ENCODE data around the gene CREB3L1.

Gene CREB3L1

DNA sequence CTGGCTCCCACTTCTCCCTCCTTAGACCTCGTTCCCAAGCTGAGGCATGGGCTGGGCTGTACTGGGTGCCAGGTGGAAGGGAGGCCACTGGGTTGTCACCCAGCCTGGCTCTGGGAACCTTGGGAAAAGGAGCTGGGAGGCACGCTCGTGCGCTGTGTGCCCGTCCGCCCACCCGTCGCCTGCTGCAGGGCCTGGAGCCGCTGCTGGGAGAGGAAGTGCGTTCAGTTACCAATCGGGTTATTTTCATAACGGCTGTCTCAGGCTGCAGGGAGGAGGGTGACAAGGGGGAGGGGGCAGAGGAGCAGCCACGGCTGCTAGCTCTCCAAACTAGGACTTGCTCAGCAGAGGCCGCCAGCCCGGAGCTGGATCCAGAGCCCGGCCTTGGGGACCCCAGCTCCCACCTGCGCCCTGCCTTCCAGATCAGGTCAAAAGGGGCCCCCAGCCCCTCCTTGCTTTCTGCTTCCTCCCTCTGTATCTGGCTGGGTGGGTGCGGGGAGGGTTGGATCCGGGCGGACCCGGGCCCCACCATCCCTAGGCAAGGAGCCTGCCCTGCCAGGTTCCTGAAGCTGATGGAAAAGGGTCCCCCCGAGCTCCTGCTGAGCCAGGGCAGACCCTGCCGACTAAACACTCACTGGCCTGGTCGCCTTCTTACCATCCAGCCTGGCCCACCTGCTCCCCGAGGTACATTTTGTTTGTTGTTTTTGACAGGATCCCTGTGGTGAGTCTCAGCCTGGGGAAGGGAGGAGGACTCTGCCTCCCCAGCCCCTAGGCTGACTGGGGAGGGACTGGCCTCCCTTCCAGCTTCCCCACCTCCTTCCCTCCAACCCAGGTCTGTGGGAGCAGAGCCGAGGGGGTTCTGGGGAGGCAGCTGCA is 84.1 kb downstream of the CREB3L1 start:
- DNase-seq (ENCODE audit: low read depth, low spot score): no peak
- peak overlapping the region; percentile 37 for H3K4me3 ChIP-seq (ENCODE audit: low read depth, low read length)
- TF ChIP-seq, protein P1, sequence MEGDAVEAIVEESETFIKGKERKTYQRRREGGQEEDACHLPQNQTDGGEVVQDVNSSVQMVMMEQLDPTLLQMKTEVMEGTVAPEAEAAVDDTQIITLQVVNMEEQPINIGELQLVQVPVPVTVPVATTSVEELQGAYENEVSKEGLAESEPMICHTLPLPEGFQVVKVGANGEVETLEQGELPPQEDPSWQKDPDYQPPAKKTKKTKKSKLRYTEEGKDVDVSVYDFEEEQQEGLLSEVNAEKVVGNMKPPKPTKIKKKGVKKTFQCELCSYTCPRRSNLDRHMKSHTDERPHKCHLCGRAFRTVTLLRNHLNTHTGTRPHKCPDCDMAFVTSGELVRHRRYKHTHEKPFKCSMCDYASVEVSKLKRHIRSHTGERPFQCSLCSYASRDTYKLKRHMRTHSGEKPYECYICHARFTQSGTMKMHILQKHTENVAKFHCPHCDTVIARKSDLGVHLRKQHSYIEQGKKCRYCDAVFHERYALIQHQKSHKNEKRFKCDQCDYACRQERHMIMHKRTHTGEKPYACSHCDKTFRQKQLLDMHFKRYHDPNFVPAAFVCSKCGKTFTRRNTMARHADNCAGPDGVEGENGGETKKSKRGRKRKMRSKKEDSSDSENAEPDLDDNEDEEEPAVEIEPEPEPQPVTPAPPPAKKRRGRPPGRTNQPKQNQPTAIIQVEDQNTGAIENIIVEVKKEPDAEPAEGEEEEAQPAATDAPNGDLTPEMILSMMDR (IDR thresholded peaks at IDR 0.05; ENCODE audit: insufficient read depth, low read length, missing control alignments): no peak
- POLR2A ChIA-PET: interaction anchor here (1.3 to 1.7 kb wide), 2 partner anchors 10 to 18 kb away, joined by 3 to 8 read pairs; no protein-coding TSS in a partner anchor
- CTCF ChIA-PET: interaction anchor here (1.0 to 27.5 kb wide), 11 partner anchors 2 to 262 kb away, joined by 3 to 498 read pairs (median 6); partner anchors contain the start of gene DGKZ

DNA sequence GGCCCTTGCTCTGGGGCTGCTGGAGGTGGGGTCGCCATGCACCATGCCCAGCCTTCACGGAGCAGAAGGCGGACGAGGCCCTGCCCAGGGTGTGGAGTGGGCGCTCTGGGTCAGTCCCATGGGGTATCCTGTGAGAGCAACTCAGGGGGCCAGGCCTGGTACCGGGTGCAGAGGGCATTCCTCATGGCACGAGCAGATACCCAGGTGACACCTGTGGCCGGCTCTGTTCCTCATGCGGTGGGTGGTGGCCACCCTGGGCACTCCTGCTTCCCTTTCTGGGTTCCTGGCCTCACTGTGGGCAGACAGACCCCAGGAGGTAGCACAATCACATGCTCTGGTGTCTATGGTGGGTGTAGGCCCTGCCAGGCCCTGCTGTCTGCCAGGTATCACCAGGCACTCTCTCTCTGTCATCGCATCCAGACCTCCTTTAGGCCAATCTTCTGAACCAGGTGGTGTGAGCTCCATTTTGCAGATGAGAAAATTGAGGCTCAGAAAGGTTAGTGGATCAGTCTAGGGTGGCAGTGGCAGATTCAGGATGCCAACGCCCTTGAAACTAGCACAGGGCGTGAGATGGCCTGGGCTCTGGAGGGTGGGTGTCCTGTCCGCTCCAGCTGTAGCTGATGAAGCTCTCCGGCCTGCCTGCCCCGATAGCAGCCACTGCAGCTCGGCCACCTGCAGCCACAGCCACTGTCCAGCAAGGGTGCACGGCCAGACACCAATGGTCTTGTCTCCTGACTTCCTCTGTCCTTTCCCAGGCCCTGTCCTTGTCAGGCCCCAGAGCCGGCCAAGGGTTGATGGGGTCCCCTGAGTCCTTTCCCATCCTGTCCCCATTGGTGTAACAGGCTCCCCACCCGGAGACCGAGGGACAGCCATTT is 84.9 kb downstream of the CREB3L1 start:
- ChIA-PET CTCF (interaction anchor here (1.0 to 27.5 kb wide), 6 partner anchors 1 to 167 kb away, joined by 3 to 498 read pairs (median 10); partner anchors contain the start of gene DGKZ), POLR2A (no interaction called here)
- no peak for DNase-seq (ENCODE audit: low read depth, low spot score)
- TF ChIP-seq, protein P1 (IDR thresholded peaks at IDR 0.05; ENCODE audit: insufficient read depth, low read length, missing control alignments): no peak
- H3K4me3 ChIP-seq (ENCODE audit: low read depth, low read length): peak overlapping the region; percentile 37; the same call in 1 of the 2 replicates

DNA sequence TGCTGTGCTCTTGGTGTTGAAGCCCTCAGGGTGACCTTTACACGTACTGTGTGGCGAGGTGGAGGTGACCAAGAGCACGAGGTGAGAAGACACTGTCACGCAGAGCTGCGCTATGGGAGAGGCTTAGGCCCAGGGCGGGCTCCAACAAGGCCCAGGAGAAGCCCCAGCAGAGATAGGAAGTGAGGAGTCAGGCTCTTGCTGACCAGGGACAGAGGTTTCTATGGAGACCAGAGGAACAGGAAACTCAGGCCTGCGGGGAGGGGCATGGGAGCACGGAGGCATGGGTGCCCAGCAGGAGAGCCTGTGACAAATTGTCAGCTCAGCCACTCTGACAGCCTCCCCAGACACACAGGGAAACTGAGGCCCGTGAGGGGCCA is 85.6 kb downstream of the CREB3L1 start:
- ChIA-PET POLR2A (no interaction called here), CTCF (interaction anchor here (1.0 to 27.5 kb wide), 7 partner anchors 13 to 166 kb away, joined by 3 to 498 read pairs (median 6); partner anchors contain the start of gene DGKZ)
- TF ChIP-seq, protein P1 (IDR thresholded peaks at IDR 0.05; ENCODE audit: insufficient read depth, low read length, missing control alignments): no peak
- no peak for DNase-seq (ENCODE audit: low read depth, low spot score)
- H3K4me3 ChIP-seq (ENCODE audit: low read depth, low read length): no peak overlapping the region

DNA sequence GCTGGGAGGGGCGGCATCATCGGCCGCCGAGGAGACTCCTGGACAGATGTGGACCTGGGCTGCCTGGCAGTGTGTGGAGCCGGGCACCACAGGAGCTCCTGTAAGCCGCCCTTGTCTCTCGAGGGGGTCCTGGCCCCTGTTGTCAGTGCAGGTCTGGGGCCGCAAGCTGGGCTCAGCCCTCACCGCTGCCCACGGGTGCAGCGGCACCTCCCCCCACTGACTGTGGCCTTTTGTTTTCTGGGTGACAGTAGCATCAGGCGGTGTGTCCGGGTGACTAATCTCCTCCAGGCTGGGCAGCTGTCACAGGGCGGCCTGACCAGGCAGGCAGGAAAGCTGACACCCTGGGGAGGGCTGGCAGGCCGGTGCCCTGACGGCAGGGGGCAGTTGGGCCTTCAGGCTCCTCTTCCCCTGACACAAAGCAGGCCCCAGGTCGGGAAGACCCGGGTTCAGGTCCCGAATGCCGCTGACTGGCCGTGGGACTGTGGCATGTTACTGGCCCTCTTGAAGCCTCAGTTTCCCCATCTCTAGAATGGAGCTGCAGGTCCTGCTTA is 86.1 kb downstream of the CREB3L1 start:
- H3K4me3 ChIP-seq (ENCODE audit: low read depth, low read length): no peak overlapping the region
- DNase-seq (ENCODE audit: low read depth, low spot score): no peak
- POLR2A ChIA-PET: no interaction called here
- CTCF ChIA-PET: interaction anchor here (1.1 to 27.5 kb wide), 7 partner anchors 13 to 166 kb away, joined by 4 to 498 read pairs (median 6); partner anchors contain the start of gene DGKZ
- TF ChIP-seq, protein P1 (IDR thresholded peaks at IDR 0.05; ENCODE audit: insufficient read depth, low read length, missing control alignments): no peak

DNA sequence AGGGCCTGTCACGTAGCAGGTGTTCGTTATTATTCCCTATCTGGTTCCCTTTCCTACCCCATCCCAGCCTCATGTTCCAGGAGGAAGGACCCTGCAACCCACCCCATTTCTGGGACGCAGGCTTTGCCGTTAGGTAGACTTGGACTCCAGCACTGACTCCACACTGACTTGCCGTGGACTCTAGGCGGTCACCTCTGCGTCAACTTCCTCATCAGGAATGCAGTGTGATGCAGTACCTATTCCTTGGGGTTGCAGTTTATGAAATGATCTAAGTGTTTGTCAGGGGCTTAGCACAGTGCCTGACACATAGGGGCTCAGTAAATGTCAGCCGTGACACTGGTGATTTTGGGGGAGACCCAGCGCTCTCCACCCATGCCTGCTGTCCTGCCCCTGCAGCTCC is 86.6 kb downstream of the CREB3L1 start:
- POLR2A ChIA-PET: no interaction called here
- CTCF ChIA-PET: interaction anchor here (1.2 to 27.5 kb wide), 6 partner anchors 14 to 126 kb away, joined by 4 to 498 read pairs (median 8); partner anchors contain the start of gene DGKZ
- TF ChIP-seq, protein P1 (IDR thresholded peaks at IDR 0.05; ENCODE audit: insufficient read depth, low read length, missing control alignments): no peak
- DNase-seq (ENCODE audit: low read depth, low spot score): no peak
- H3K4me3 ChIP-seq (ENCODE audit: low read depth, low read length): no peak overlapping the region
